ENCODE results near the gene SHISA4. TPM values are rescaled to one million over a fixed set of nuclear protein-coding genes. Genes with fewer than 3 reads are reported as not detected.

The SHISA4 gene
- total RNA-seq, 5 donors from 2014 or later (not counting 1 experiment from before 2014, with no cell fraction given) = 0.38 to 0.88 (median 0.54) TPM

GRCh38 chr1:201889090-201889968 is 631 bp downstream of the SHISA4 start:
- ATAC-seq (replicated peaks in 1 of 4) (peak in 1 of 4 experiments; percentile 12), DNase-seq (no peak)
- Histone ChIP-seq H3K9me3 (no peaks in the 10 kb centered on the region), H3K27ac (ENCODE audit: low read length) (no peak overlapping the region), H3K4me1 (ENCODE audit: control insufficient read depth in 1 of 2, extremely low read depth in 1 of 2, insufficient read depth in 2 of 2, low read length in 2 of 2) (peaks cover 3 to 17% of the 10 kb centered on the region in 2 experiments), H3K27me3 (replicated peaks in 1 of 2; ENCODE audit: control insufficient read depth in 2 of 2, extremely low read depth in 1 of 2, insufficient read depth in 2 of 2, low read length in 1 of 2) (peaks cover 5 to 60% of the 10 kb centered on the region in 2 experiments), H3K36me3 (ENCODE audit: control insufficient read depth in 2 of 2, extremely low read depth in 1 of 2, insufficient read depth in 1 of 2, low read length in 1 of 2) (no peaks in the 10 kb centered on the region), H3K4me3 (ENCODE audit: control insufficient read depth in 1 of 2, extremely low read depth in 1 of 2, low read length in 1 of 2) (peak overlapping the region; percentile 29 to 34)
- Mint-ChIP-seq H3K27ac (peak overlapping the region in 1 of 2 donors; percentile 71), H3K36me3 (no peaks in the 10 kb centered on the region), H3K9me3 (no peaks in the 10 kb centered on the region), H3K27me3 (peaks cover 33 to 63% of the 10 kb centered on the region in 2 donors), H3K4me3 (peak overlapping the region; percentile 62 to 78 (median 73)), H3K4me1 (peaks cover 4 to 9% (median 6%) of the 10 kb centered on the region in 3 donors)
- CTCF ChIA-PET = no interaction called here
- POLR2A ChIA-PET = no interaction called here
- WGBS (ENCODE audit: insufficient coverage) = 31% methylated on average over 29 of the region's 33 CpGs

- peaks cover 3 to 17% of the 10 kb centered on the region in 2 experiments for H3K4me1 ChIP-seq (ENCODE audit: control insufficient read depth in 1 of 2, extremely low read depth in 1 of 2, insufficient read depth in 2 of 2, low read length in 2 of 2)
- H3K27ac Mint-ChIP-seq = no peak overlapping the region
- no peaks in the 10 kb centered on the region for H3K9me3 ChIP-seq
- no peak for DNase-seq
- no peak overlapping the region for H3K4me3 ChIP-seq (ENCODE audit: control insufficient read depth in 1 of 2, extremely low read depth in 1 of 2, low read length in 1 of 2)
- peak overlapping the region in 1 of 3 donors; percentile 27 for H3K4me3 Mint-ChIP-seq
- H3K36me3 Mint-ChIP-seq = no peaks in the 10 kb centered on the region
- peaks cover 5 to 68% of the 10 kb centered on the region in 2 experiments for H3K27me3 ChIP-seq (replicated peaks in 1 of 2; ENCODE audit: control insufficient read depth in 2 of 2, extremely low read depth in 1 of 2, insufficient read depth in 2 of 2, low read length in 1 of 2)
- CTCF ChIA-PET = no interaction called here
- H3K9me3 Mint-ChIP-seq = no peaks in the 10 kb centered on the region
- POLR2A ChIA-PET = no interaction called here
- H3K36me3 ChIP-seq (ENCODE audit: control insufficient read depth in 2 of 2, extremely low read depth in 1 of 2, insufficient read depth in 1 of 2, low read length in 1 of 2) = no peaks in the 10 kb centered on the region
- no peak overlapping the region for H3K27ac ChIP-seq (ENCODE audit: low read length)
- 77% methylated on average over 6 of the region's 7 CpGs for WGBS (ENCODE audit: insufficient coverage)
- ATAC-seq (replicated peaks in 1 of 4) = no peak
- peaks cover 4 to 9% (median 6%) of the 10 kb centered on the region in 3 donors for H3K4me1 Mint-ChIP-seq
- H3K27me3 Mint-ChIP-seq = peaks cover 33 to 66% of the 10 kb centered on the region in 2 donors
These were observed 1.5 kb downstream of the SHISA4 start for GRCh38 chr1:201890223-201890622.

DNA sequence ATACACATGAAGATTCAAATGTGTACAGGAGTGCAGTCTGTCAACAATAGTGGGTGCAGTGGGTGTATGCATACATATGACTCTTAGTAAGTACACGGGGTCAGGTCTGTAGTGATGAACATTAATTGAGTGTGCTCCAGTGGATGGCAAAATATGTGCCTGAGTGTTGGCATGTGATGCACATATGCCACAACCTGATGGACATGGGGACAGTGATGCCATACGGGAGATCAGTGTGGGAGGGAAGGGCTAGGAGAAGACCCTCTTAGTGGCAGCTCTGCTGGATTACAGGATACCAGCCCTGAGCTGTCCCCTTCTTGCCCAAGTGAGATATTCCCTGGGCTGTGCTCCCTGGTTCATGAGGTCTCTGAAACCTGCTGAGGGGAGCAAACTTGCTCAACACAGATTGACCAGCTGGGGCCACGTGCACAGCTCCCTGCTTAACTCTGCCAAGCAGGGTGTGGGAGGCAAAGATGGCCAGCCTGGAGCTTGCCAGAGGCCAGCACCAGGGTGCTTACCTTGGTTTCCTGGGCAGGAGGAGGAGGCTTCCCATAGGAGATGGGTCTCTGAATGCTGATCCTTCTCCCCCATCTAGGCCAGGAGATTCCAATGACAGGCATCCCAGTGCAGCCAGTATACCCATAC is 2.2 kb downstream of the SHISA4 start:
- peaks cover 5 to 71% of the 10 kb centered on the region in 2 experiments for H3K27me3 ChIP-seq (replicated peaks in 1 of 2; ENCODE audit: control insufficient read depth in 2 of 2, extremely low read depth in 1 of 2, insufficient read depth in 2 of 2, low read length in 1 of 2)
- peaks cover 33 to 66% of the 10 kb centered on the region in 2 donors for H3K27me3 Mint-ChIP-seq
- no peaks in the 10 kb centered on the region for H3K36me3 Mint-ChIP-seq
- ChIA-PET POLR2A (no interaction called here), CTCF (interaction anchor here in 1 of 2 donors (0.9 kb wide), 1 partner anchor 11 kb away, joined by 3 read pairs; no protein-coding TSS in a partner anchor)
- peaks cover 6 to 11% (median 8%) of the 10 kb centered on the region in 3 donors for H3K4me1 Mint-ChIP-seq
- no peak overlapping the region for H3K27ac ChIP-seq (ENCODE audit: low read length)
- no peak overlapping the region for H3K27ac Mint-ChIP-seq
- no peaks in the 10 kb centered on the region for H3K36me3 ChIP-seq (ENCODE audit: control insufficient read depth in 2 of 2, extremely low read depth in 1 of 2, insufficient read depth in 1 of 2, low read length in 1 of 2)
- no peaks in the 10 kb centered on the region for H3K9me3 Mint-ChIP-seq
- H3K4me3 ChIP-seq (ENCODE audit: control insufficient read depth in 1 of 2, extremely low read depth in 1 of 2, low read length in 1 of 2) = no peak overlapping the region
- 63% methylated on average over 3 of the region's 3 CpGs for WGBS (ENCODE audit: insufficient coverage)
- H3K4me1 ChIP-seq (ENCODE audit: control insufficient read depth in 1 of 2, extremely low read depth in 1 of 2, insufficient read depth in 2 of 2, low read length in 2 of 2) = peaks cover 3 to 21% of the 10 kb centered on the region in 2 experiments
- H3K9me3 ChIP-seq = no peaks in the 10 kb centered on the region
- DNase-seq (no peak), ATAC-seq (replicated peaks in 1 of 4) (no peak)
- H3K4me3 Mint-ChIP-seq = peak overlapping the region in 1 of 3 donors; percentile 27

DNA sequence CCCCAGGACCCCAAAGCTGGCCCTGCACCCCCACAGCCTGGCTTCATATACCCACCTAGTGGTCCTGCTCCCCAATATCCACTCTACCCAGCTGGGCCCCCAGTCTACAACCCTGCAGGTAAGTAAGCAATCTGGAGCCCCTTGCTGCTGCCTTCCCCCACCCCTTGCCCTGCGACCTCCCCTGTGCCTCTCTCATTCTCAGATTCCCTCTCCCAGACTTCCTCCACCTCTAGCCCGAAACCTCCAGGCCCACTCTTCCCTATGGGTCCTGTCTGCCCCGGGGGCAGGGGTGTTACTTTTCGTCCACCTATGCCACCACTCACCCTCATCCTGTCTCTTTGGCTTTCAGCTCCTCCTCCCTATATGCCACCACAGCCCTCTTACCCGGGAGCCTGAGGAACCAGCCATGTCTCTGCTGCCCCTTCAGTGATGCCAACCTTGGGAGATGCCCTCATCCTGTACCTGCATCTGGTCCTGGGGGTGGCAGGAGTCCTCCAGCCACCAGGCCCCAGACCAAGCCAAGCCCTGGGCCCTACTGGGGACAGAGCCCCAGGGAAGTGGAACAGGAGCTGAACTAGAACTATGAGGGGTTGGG is 2.9 kb downstream of the SHISA4 start:
- ATAC-seq (replicated peaks in 1 of 4) (no peak), DNase-seq (no peak)
- Mint-ChIP-seq H3K4me3 (no peak overlapping the region), H3K4me1 (peaks cover 11 to 16% (median 13%) of the 10 kb centered on the region in 3 donors), H3K27me3 (peaks cover 33 to 66% of the 10 kb centered on the region in 2 donors), H3K36me3 (no peaks in the 10 kb centered on the region), H3K27ac (no peak overlapping the region), H3K9me3 (no peaks in the 10 kb centered on the region)
- Histone ChIP-seq H3K4me1 (ENCODE audit: control insufficient read depth in 1 of 2, extremely low read depth in 1 of 2, insufficient read depth in 2 of 2, low read length in 2 of 2) (peaks cover 3 to 27% of the 10 kb centered on the region in 2 experiments), H3K27me3 (replicated peaks in 1 of 2; ENCODE audit: control insufficient read depth in 2 of 2, extremely low read depth in 1 of 2, insufficient read depth in 2 of 2, low read length in 1 of 2) (peaks cover 5 to 71% of the 10 kb centered on the region in 2 experiments), H3K9me3 (no peaks in the 10 kb centered on the region), H3K27ac (ENCODE audit: low read length) (no peak overlapping the region), H3K4me3 (ENCODE audit: control insufficient read depth in 1 of 2, extremely low read depth in 1 of 2, low read length in 1 of 2) (no peak overlapping the region), H3K36me3 (ENCODE audit: control insufficient read depth in 2 of 2, extremely low read depth in 1 of 2, insufficient read depth in 1 of 2, low read length in 1 of 2) (no peaks in the 10 kb centered on the region)
- ChIA-PET CTCF (interaction anchor here in 1 of 2 donors (0.9 kb wide), 1 partner anchor 11 kb away, joined by 3 read pairs; no protein-coding TSS in a partner anchor), POLR2A (no interaction called here)
- 71% methylated on average over 4 of the region's 5 CpGs for WGBS (ENCODE audit: insufficient coverage)

- Mint-ChIP-seq H3K4me1 (peaks cover 11 to 13% (median 13%) of the 10 kb centered on the region in 3 donors), H3K36me3 (no peaks in the 10 kb centered on the region), H3K9me3 (no peaks in the 10 kb centered on the region), H3K27ac (no peak overlapping the region), H3K27me3 (peaks cover 33 to 59% of the 10 kb centered on the region in 2 donors), H3K4me3 (no peak overlapping the region)
- no peak overlapping the region for H3K27ac ChIP-seq (ENCODE audit: low read length)
- H3K4me3 ChIP-seq (ENCODE audit: control insufficient read depth in 1 of 2, extremely low read depth in 1 of 2, low read length in 1 of 2) = no peak overlapping the region
- no peaks in the 10 kb centered on the region for H3K9me3 ChIP-seq
- no peak for DNase-seq
- no peaks in the 10 kb centered on the region for H3K36me3 ChIP-seq (ENCODE audit: control insufficient read depth in 2 of 2, extremely low read depth in 1 of 2, insufficient read depth in 1 of 2, low read length in 1 of 2)
- ATAC-seq (replicated peaks in 1 of 4) = no peak
- CTCF ChIA-PET = interaction anchor here in 1 of 2 donors (0.6 kb wide), 1 partner anchor 53 kb away, joined by 3 read pairs; no protein-coding TSS in a partner anchor
- H3K27me3 ChIP-seq (replicated peaks in 1 of 2; ENCODE audit: control insufficient read depth in 2 of 2, extremely low read depth in 1 of 2, insufficient read depth in 2 of 2, low read length in 1 of 2) = peaks cover 5 to 69% of the 10 kb centered on the region in 2 experiments
- POLR2A ChIA-PET = interaction anchor here in 1 of 2 donors (0.5 kb wide), 1 partner anchor 48 kb away, joined by 5 read pairs; no protein-coding TSS in a partner anchor
- peaks cover 3 to 29% of the 10 kb centered on the region in 2 experiments for H3K4me1 ChIP-seq (ENCODE audit: control insufficient read depth in 1 of 2, extremely low read depth in 1 of 2, insufficient read depth in 2 of 2, low read length in 2 of 2)
- WGBS (ENCODE audit: insufficient coverage) = 86% methylated on average over 5 of the region's 6 CpGs
These were observed 3.5 kb downstream of the SHISA4 start for GRCh38 chr1:201892211-201892610.

DNA sequence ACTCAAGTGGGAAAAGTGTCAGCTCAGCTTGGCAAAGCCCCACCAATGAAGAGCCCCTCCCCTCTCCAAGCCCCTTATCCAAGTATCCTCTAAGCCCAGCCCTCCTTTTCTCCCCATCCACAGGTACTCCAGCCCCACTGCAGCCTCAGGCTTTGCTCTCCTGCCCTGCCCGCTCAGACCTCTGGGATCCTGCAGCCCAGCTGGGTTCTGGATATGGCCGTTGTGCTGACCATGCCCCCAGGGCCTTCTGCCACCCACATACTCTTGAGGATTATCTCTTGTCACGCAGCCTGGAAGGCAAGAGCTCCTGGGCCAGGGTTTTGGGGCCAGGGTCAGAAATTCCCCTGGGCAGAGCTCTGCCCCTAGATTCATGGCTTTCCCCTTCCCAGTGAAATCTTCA is 4.7 kb downstream of the SHISA4 start:
- H3K9me3 Mint-ChIP-seq = no peaks in the 10 kb centered on the region
- ChIA-PET POLR2A (no interaction called here), CTCF (interaction anchor here (0.5 to 1.3 kb wide), 3 partner anchors 79 to 372 kb away, joined by 3 to 4 read pairs (median 3); no protein-coding TSS in a partner anchor)
- H3K4me1 Mint-ChIP-seq = peaks cover 11 to 13% (median 11%) of the 10 kb centered on the region in 3 donors
- Histone ChIP-seq H3K27me3 (replicated peaks in 1 of 2; ENCODE audit: control insufficient read depth in 2 of 2, extremely low read depth in 1 of 2, insufficient read depth in 2 of 2, low read length in 1 of 2) (peaks cover 2 to 60% of the 10 kb centered on the region in 2 experiments), H3K9me3 (no peaks in the 10 kb centered on the region), H3K36me3 (ENCODE audit: control insufficient read depth in 2 of 2, extremely low read depth in 1 of 2, insufficient read depth in 1 of 2, low read length in 1 of 2) (no peaks in the 10 kb centered on the region), H3K27ac (ENCODE audit: low read length) (no peak overlapping the region), H3K4me3 (ENCODE audit: control insufficient read depth in 1 of 2, extremely low read depth in 1 of 2, low read length in 1 of 2) (no peak overlapping the region), H3K4me1 (ENCODE audit: control insufficient read depth in 1 of 2, extremely low read depth in 1 of 2, insufficient read depth in 2 of 2, low read length in 2 of 2) (peaks cover 2 to 24% of the 10 kb centered on the region in 2 experiments)
- 67% methylated on average over 3 of the region's 3 CpGs for WGBS (ENCODE audit: insufficient coverage)
- no peak overlapping the region for H3K27ac Mint-ChIP-seq
- no peak overlapping the region for H3K4me3 Mint-ChIP-seq
- H3K36me3 Mint-ChIP-seq = no peaks in the 10 kb centered on the region
- DNase-seq = no peak
- peaks cover 33 to 49% of the 10 kb centered on the region in 2 donors for H3K27me3 Mint-ChIP-seq
- ATAC-seq (replicated peaks in 1 of 4) = no peak
